Uterus (tissue), 2 donors: ENCODE results near the gene CCR5.

ENCODE experiments used
- POLR2A ChIP-seq, 2 donors: fragments of 450-650 bp; IDR thresholded peaks; one replicate each; pipeline ENCODE4 v1.6.1; 2016; ENCODE audit warnings: antibody characterized with exemption in 2 of 2, mild to moderate bottlenecking in 1 of 2, moderate library complexity in 1 of 2
- TF ChIP-seq, protein P1 (sequence below), 4 experiments: fragments of 200-600 bp in 2 of 4; fragments of 450-650 bp in 2 of 4; sonication (generic) in 2 of 4; IDR thresholded peaks; one replicate each; pipeline ENCODE4 v1.5.1; 2016 to 2019; ENCODE audit warnings: antibody characterized with exemption in 4 of 4, mild to moderate bottlenecking in 2 of 4, moderate library complexity in 1 of 4

DNA sequence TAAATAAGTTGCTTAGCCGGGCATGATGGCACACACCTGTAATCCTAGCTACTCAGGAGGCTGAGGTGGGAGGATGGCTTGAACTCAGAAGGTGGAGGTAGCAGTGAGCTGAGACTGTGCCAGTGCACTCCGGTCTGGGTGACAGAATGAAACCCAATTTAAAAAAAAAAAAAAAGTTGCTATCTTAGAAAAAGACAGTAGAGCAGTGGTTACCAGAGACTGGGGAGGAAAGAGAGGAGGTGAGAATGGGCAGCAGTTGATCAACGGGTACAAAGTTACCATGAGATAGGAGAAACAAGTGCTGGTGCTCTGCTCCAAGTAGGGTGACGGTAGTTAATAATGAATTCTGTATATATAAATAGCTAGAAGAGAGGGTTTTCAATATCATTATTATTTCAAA lies 17.7 kb upstream of the CCR5 start:
- TF ChIP-seq POLR2A (IDR thresholded peaks at IDR 0.05), result no peak
- TF ChIP-seq, protein P1, sequence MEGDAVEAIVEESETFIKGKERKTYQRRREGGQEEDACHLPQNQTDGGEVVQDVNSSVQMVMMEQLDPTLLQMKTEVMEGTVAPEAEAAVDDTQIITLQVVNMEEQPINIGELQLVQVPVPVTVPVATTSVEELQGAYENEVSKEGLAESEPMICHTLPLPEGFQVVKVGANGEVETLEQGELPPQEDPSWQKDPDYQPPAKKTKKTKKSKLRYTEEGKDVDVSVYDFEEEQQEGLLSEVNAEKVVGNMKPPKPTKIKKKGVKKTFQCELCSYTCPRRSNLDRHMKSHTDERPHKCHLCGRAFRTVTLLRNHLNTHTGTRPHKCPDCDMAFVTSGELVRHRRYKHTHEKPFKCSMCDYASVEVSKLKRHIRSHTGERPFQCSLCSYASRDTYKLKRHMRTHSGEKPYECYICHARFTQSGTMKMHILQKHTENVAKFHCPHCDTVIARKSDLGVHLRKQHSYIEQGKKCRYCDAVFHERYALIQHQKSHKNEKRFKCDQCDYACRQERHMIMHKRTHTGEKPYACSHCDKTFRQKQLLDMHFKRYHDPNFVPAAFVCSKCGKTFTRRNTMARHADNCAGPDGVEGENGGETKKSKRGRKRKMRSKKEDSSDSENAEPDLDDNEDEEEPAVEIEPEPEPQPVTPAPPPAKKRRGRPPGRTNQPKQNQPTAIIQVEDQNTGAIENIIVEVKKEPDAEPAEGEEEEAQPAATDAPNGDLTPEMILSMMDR (IDR thresholded peaks at IDR 0.05), result no peak
